NCI-H2107 treated with DMSO at 0.1 percent for 48 hours (cell line): ENCODE results near the gene PGAM1.
A peak's percentile ranks its signal among the peaks of the same experiment; 100 is the strongest.
"Not testable (repeated sequence)": the region's sequence is repeated elsewhere in the genome, so short reads cannot be mapped to it uniquely, and the experiment has no call there.

Experiments
- DNase-seq: peaks from one replicate; lab custom pipeline; 2025; ENCODE audit not compliant: unreplicated experiment; lab: John Stamatoyannopoulos, UW

Gene PGAM1

GRCh38 chr10:97425964-97426775 lies at the start of gene PGAM1:
Gene PGAM1 (plus strand): TSS chr10:97426191. CDS start chr10:97426308, 117 bp downstream.
- DNase-seq: peak; percentile 66

GRCh38 chr10:97376413-97376812 lies 49.6 kb upstream of the PGAM1 start:
- DNase-seq: no peak

GRCh38 chr10:97378933-97379921 lies 46.8 kb upstream of the PGAM1 start:
- no peak for DNase-seq

- DNase-seq: no peak
Measured at GRCh38 chr10:97380516-97380915, 45.5 kb upstream of the PGAM1 start.

GRCh38 chr10:97381626-97382025 lies 44.4 kb upstream of the PGAM1 start:
- DNase-seq: no peak

- DNase-seq: no peak
Measured at GRCh38 chr10:97383159-97383558, 42.8 kb upstream of the PGAM1 start.

- no peak for DNase-seq
Measured at GRCh38 chr10:97384156-97384555, 41.8 kb upstream of the PGAM1 start.

GRCh38 chr10:97384641-97385040 lies 41.4 kb upstream of the PGAM1 start:
- DNase-seq: no peak

GRCh38 chr10:97385565-97385964 lies 40.4 kb upstream of the PGAM1 start:
- no peak for DNase-seq

- no peak for DNase-seq
Measured at GRCh38 chr10:97388152-97388551, 37.8 kb upstream of the PGAM1 start.

- no peak for DNase-seq
Measured at GRCh38 chr10:97390091-97390490, 35.9 kb upstream of the PGAM1 start.

GRCh38 chr10:97393034-97393573 lies 32.9 kb upstream of the PGAM1 start:
- no peak for DNase-seq

GRCh38 chr10:97396056-97396455 lies 29.9 kb upstream of the PGAM1 start:
- DNase-seq: no peak

- peak; percentile 12 for DNase-seq
Measured at GRCh38 chr10:97399843-97400545, 26.0 kb upstream of the PGAM1 start.

GRCh38 chr10:97400665-97401454 lies 25.1 kb upstream of the PGAM1 start, which contains the start of gene RRP12:
Gene RRP12 (minus strand): TSS chr10:97401340. CDS start chr10:97401231, 109 bp downstream.
- DNase-seq: peak; percentile 83

- DNase-seq: no peak
Measured at GRCh38 chr10:97401455-97401919, 24.5 kb upstream of the PGAM1 start.

- DNase-seq: no peak
Measured at GRCh38 chr10:97404044-97404443, 21.9 kb upstream of the PGAM1 start.

GRCh38 chr10:97406064-97406463 lies 19.9 kb upstream of the PGAM1 start:
- no peak for DNase-seq

GRCh38 chr10:97406483-97406882 lies 19.5 kb upstream of the PGAM1 start:
- DNase-seq: not testable (repeated sequence)
